Measurements from ENCODE around the gene MORN3.
A peak's percentile ranks its signal among the peaks of the same experiment; 100 is the strongest.
"Not testable (repeated sequence)": the region's sequence is repeated elsewhere in the genome, so short reads cannot be mapped to it uniquely, and the experiment has no call there.

Gene MORN3, protein sequence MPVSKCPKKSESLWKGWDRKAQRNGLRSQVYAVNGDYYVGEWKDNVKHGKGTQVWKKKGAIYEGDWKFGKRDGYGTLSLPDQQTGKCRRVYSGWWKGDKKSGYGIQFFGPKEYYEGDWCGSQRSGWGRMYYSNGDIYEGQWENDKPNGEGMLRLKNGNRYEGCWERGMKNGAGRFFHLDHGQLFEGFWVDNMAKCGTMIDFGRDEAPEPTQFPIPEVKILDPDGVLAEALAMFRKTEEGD

DNA sequence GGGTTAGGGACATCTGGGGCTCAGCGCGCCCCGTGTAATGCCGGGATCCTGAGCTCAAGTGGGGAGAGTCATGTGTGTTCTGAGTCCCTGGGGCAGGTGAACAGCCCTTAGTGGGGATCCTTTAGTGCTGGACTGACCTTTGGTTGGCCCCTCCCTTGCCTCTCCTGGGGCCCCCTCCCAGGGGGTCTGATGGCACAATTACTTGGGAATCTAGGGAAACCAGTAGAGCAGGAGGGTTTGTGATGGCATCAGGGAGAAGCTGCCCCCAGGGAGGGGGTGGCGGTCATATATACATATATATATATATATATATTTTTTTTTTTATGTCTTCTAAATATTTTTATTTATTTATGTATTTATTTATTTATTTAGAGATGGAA, at the start of gene MORN3:
Gene MORN3, minus strand, starts transcription at position 134 of the 380 bp plus-strand sequence. CDS start 171 bp downstream, outside the sequence.
- no peak for DNase-seq (ENCODE audit: low read depth in 2 of 2)

DNA sequence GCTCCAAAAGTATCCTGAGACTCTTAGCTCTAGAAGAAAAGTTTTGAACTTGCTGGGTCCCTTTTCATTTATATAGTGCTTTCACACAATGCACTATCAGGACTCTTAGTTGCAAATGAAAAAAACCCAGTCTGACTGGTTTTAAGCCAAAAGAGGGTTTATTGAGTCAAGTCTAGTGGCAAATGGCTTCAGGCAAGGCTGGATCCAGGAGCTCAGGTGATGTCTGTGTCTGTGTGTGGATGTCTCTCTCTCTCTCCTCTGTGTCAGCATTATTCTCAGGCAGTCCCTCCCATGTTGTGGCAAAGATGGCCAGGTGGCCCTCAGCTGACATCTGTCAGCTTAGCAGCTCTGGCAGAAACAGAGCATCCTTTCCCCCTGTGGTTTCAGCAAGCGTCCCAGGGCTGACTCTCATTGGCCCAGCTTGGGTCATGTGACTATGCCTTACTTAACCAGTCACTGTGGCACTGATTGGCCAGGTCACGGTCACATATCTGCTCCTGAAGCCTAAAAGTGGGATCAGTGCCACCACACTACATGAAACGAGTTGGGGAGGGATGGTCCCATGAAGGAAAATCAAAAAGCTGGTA, 49.3 kb upstream of the MORN3 start:
- no peak for DNase-seq (ENCODE audit: low read depth in 2 of 2)

DNA sequence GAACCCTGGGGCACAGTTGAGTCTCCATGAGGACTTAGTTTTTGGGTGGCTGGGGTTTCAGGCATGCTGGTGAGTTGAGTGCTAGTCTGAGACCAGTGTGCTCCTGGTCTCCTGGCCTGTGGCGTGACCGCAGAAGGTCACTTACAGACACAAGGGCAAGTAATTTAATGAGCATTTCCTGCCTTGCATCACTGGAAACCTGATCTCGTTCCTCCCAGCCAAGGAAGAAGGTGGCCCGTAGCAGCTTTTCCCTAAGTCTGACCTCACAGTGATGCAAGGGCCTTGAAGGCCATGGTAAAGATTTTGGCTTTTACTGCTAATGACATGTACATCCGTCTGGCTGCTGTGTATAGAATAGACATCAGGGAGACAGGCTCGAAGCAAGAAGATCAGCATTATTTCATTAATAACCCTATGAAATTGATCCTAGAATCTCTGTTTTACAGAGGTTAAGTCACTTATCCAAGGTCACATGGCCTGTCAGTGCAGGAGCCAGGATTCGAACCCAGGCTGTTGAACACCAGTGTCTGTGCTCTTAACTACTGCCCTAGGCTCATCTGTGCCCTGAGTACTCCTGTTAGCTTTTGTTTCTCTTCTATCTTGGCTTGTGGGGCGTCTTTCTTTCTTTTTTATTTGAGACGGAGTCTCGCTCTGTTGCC, 47.7 kb upstream of the MORN3 start:
- DNase-seq (ENCODE audit: low read depth in 2 of 2), result no peak

DNA sequence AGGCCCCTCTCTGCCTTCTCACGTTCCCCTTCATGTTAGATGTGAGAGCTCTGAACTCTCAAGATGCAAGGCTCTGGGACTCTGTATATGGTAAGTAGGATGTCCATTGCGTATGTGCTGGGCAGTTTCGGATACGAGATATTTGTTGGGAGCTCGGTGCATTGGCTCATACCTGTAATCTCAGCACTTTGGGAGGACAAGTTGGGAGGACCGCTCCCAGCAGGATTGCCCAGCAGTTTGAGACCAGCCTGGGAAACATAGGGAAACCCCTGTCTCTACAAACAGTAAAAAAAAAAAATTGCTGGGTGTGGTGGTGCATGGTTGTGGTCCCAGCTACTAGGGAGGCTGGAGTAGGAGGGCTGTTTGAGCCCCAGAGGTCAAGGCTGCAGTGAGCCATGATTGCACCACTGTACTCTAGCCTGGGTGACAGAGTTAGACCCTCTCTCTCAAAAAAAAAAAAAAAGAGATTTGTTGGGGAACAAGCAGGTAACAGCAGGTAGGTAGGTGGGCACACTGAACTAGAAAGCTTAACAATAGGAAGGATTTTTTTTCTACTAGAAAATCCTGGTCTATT, 46.5 kb upstream of the MORN3 start:
- no peak for DNase-seq (ENCODE audit: low read depth in 2 of 2)

DNA sequence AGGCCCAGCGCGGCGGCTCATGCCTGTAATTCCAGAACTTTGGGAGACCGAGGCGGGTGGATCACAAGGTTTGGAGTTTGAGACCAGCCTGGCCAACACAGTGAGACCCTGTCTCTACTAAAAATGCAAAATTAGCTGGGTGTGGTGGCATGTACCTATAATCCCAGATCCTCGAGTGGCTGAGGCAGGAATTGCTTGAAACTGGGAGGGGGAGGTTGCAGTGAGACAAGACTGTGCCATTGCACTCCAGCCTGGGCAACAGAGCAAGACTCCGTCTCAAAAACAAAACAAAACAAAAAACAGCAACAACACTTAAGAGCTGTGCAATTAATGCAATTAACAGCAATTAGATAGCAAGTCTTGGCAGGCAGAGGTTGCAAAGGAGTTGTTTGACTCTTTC, 45.6 kb upstream of the MORN3 start:
- not testable (repeated sequence) for DNase-seq (ENCODE audit: low read depth in 2 of 2)

DNA sequence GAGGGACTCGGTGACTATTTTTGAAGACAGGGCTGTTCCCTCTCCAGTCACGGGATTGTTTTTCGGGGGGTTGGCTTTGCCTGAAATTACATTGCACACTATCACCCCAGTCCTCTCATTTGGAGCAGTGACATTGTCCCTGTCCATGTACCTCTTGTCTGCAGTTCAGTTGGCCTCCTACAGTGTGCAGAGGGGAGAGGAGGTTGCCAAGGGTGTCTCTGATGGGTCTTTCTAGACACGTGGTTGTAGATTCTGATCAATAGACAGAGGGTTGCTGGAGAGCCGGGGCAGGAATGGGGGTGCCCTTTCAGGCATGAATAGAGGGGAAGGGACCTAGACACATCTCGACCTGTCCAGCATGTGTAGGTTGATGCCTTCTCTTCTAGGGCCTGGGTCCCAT, 44.3 kb upstream of the MORN3 start:
- no peak for DNase-seq (ENCODE audit: low read depth in 2 of 2)

DNA sequence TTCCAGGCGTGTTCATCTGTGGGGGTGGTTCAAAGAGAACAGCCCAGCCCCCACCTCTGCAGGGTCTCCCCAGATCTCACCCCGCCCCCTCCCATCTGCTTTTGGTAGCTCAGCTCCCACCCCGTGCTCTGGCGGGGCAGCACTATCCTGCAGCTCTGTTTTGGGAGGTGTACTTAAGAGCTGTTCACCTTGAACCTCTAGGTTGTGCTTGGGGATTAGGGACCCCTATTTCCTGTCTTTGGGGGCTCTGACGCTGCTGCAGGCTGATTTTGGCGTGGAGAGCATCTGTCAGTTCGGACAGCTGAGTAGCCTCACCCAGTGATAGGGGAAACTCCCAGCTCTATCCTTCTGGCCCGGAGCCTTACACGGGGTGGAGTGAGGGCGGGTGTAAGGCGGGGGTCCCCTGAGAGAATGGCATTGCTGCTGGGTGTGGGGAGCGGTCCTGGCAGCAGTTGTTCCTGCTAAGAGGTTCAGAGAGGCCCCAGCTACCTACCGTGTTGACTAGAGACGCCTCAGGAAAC, 43.9 kb upstream of the MORN3 start:
- DNase-seq (ENCODE audit: low read depth in 2 of 2), result no peak

DNA sequence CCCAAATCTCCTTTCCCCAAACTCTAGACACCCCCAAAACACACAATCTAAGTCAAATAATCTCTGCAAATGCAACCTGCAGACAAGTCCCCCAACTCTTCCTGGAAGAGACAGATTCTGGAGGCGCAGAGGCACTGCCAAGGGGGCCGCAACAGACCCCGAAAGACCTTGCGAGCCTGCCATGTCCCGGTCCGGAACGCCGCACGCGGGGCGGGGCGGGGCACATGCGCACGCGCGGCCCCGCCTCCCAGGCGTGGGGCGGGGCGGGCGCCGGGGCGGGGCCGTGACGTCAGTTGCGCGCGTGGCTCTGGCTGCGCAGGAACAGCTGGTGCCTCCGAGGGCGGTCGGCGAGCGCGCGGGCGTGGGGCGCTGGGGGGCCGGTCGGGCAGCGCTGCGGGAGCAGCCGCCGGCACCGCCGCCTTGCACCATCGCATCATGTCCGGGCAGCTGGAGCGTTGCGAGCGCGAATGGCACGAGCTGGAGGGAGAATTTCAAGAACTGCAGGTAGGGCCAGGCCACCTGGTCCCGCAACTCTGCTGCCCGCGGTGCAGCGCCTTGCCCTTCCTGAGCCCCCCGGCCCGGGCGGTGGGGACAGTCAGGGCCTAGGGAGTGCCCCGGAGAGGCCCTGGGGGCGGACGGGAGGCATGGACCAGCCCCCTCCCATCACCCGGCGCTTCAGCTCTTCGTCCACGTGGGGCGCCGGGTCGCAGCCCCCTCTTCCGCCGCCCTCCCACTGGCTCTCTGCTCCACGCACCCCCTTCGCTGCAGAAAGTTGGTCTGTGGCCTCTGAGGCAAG, 43.2 kb upstream of the MORN3 start, which contains the start of gene TMEM120B:
Gene TMEM120B, plus strand, starts transcription at position 292 of the 796 bp plus-strand sequence. Its CDS starts 144 bp downstream, at position 436.
- DNase-seq (ENCODE audit: low read depth in 2 of 2), result peak; percentile 64 to 75

DNA sequence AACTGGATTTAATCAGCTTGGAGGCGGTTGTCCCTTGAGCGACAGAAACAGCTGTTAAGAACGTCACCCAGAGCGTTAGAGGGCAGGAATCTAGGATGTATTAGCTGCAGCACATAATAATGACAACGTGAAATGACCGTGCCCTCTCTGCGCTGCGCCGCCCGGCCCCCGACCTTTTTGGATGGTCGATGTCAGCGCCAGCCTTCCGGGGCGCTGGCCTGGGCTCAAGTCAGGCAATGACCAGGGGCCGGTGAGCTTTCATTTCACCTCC, 42.7 kb upstream of the MORN3 start:
- DNase-seq (ENCODE audit: low read depth in 2 of 2), result no peak

DNA sequence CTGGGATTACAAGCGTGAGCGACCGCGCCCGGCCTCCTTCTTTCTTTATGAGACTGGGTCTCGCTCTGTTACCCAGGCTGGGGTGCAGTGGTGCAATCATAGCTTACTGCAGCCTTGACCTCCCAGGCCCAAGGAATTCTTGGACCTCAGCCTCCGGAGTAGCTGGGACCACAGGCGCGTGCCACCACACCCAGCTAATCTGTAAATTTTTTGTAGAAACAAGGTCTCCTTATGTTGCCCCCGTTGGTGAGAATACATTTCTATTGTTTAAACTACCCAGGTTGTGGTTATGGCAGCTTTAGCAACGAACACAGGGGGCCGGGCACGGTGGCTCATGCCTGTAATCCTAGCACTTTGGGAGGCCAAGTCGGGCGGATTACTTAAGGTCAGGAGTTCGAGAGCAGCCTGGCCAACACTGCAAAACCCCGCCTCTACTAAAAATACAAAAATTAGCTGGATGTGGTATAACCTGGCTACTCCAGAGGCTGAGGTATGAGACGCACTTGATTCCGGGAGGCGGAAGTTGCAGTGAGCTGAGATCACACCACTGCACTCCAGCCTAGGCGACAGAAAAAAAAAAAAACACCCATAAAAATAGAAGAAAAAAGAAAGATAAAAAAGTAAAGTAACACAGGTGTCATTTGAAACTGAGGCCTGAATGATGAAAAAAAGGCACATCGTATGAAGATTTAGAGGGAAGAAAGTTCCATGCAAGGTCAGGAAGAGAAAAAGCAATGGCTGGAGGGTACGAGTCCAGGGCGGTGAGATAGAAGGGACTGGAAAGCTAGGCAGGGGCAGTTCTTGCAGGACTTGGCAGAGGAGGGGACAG, 42.1 kb upstream of the MORN3 start:
- DNase-seq (ENCODE audit: low read depth in 2 of 2), result no peak

DNA sequence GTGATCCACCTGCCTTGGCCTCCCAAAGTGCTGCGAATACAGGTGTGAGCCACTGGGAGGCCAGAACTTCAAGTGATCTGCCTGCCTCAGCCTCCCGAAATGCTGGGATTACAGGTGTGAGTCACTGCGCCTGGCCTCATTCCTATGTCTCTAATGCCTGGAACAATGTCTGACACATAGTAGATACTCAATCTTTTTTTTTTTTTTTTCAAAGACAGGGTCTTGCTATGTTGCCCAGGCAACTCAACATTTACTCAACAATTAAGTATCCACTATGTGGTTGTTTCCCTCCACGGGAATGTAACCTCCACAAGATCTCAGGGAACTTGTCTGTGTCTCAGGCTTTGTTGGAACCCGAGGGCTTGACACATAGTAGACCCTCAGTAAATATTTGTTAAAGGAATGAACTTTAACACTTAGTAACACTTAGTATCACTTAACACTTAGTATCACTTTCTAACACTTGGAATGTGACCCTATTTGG, 40.1 kb upstream of the MORN3 start:
- DNase-seq (ENCODE audit: low read depth in 2 of 2), result no peak

DNA sequence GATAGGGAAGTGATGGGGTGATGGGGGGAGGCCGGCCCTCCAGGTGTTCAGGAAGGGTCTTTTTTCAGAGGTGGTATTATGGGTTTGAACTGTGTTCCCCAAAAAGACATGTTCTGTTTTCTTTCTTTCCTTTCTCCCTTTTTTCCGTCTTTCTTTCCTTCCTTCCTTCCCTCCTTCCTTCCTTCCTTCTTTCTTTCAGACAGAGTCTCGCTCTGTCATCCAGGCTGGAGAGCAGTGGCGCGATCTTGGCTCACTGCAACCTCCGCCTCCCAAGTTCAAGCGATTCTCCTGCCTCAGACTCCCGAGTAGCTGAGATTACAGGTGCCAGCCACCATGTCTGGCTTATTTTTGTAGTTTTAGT, 39.6 kb upstream of the MORN3 start:
- not testable (repeated sequence) for DNase-seq (ENCODE audit: low read depth in 2 of 2)

DNA sequence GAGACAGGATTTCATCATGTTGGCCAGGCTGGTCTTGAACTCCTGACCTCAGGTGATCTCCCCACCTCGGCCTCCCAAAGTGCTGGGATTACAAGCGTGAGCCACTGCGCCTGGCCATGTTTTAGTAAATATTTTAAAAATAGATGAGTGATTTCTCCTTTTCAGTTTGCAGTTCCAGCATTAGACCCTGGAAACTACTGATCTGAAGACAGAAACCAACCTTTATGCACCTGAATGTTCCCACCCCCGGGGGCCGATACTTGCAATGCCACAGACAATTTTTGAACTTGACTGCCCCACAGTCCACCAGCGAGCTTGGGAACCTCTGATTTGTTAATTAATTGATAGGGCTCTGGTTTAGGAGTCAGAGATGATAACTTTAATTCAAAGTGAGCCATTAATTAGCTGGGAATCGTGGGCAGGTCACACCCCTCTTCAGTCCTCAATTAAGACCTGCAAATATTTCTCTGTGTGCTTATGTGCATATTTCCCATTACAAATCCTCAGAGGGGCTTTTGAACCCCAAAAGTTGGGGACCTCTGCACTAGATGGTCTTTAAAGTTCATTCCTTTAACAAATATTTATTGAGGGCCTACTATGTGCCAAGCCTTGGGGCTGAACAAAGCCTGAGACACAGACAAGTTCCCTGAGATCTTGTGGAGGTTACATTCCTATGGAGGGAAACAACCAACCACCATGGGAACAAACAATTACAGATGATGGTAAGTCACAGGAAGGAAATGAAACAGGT, 39.0 kb upstream of the MORN3 start:
- DNase-seq (ENCODE audit: low read depth in 2 of 2), result no peak

DNA sequence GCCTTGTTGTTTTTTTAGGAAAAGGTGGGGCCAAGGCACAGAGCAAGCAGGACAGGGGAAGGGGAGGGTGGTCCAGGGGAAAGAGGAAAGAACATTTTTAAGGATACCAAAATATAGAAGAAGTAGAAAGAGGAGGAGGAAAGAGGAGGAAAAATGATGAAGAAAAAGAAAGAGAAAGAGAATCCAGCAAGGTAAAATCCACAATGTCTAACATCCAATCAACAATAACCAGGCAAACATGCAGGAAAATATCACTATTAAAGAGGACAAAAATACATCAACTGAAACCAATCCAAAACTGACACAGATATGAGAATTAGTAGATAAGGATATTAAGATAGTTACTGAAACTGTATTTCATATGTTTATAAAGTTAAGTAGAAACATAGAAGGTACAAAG, 36.1 kb upstream of the MORN3 start:
- no peak for DNase-seq (ENCODE audit: low read depth in 2 of 2)

DNA sequence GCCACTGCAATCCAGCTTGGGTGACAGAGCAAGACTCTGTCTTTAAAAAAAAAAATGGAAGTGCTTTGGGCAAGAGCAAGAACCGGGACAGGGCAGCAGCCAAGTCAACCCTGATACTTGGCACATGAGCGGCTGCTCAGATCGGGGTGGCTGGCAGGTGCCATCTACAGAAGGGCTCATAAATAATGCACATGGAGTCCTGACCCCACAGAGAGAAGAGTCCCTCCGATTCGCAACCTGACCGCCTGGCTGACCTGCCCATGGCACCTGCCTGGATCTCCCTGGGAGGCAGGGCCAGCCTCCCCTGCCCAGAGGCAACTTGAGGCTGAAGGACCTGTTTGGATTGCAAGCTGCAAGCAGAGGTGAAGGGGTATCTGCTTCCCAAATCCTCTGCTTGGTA, 33.5 kb upstream of the MORN3 start:
- no peak for DNase-seq (ENCODE audit: low read depth in 2 of 2)

DNA sequence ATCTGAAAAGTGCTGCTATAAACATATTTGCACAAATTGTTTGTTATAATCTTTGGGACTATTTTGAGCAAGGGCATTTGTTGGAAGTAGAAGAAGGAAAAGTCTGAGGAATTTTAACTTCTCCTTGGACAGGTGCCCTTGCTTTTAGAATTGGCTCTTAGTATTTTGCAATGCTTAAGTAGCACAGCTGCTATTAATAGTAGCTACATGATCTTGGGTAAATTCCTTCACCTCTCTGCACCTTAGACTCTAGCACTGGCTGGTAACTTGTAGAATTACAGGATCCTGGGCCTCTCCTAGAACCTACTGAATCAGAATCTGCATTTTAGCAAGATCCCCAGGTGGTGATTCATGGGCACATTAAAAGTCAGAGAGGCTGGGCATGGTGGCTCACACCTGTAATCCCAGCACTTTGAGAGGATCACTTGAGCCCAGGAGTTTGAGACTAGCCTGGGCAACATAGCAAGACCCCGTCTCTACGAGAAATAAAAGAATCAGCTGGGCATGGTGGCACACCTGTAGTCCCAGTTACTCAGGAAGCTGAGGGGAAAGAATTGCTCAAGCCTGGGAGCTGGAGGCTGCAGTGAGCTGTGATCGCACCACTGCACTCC, 32.3 kb upstream of the MORN3 start:
- DNase-seq (ENCODE audit: low read depth in 2 of 2), result no peak

DNA sequence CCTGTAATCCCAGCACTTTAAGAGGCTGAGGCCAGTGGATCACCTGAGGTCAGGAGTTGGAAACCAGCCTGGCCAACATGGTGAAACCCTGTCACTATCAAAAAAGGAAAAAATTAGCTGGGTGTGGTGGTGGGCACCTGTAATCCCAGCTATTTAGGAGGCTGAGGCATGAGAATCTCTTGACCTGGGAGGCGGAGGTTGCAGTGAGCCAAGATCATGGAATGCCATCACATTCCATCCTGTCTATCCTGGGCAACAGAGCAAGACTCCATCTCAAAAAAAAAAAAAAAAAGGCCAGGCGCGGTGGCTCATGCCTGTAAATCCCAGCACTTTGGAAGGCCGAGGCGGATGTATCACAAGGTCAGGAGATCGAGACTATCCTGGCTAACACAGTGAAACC, 28.4 kb upstream of the MORN3 start:
- DNase-seq (ENCODE audit: low read depth in 2 of 2), result not testable (repeated sequence)

DNA sequence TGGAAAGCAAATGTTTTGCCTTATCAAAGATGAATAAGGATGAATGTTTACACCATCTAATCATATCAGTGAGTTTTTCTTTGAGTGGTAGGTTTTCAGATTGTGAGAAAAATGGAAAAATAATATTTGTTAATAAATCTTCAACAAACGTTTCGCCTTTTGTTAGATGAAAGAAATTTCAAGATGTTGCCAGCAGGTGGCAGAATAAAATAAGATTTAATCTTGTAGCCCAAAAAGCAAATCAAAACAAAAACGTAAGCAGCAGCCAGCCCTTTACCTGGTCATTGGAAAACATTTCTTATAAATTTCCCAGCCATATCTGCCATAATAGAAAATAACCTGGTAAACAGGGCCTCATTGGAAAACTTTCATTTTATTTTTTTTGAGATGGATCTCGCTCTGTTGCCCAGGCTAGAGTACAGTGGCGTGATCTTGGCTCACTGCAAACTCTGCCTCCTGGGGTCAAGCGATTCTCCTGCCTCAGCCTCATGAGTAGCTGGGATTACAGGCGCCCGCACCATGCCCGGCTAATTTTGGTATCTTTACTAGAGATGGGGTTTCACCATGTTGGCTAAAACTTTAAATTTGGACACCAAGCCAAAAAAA, 27.7 kb upstream of the MORN3 start:
- DNase-seq (ENCODE audit: low read depth in 2 of 2), result peak in 1 of 2 donors; percentile 40

DNA sequence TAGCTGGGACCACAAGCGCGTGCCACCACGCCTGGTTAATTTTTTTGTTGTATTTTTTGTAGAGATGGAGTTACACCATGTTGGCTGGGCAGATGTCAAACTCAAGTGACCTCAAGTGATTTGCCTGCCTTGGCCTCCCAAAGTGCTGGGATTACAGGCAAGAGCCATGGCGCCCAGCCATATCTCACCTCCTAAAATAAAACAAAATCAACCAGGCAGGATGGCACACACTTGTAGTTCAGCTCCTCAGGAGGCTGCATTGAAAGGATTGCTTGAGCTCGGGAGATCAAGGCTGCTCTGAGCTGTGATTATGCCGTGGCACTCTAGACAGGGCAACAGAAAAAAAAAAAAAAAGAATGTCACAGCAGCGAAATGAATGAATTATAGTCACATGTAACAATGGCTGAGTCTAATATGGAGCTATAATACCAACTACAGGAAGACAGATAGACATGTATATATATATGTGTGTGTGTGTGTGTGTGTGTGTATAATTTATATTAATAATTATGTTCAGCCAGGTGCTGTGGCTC, 23.8 kb upstream of the MORN3 start:
- no peak for DNase-seq (ENCODE audit: low read depth in 2 of 2)
